Uterus (tissue), 2 donors: ENCODE measurements around the gene HOXC12.

Source experiments
- POLR2A ChIP-seq, 2 donors: fragments of 450-650 bp; IDR thresholded peaks; one replicate each; pipeline ENCODE4 v1.6.1; 2016; ENCODE audit warnings: antibody characterized with exemption in 2 of 2, mild to moderate bottlenecking in 1 of 2, moderate library complexity in 1 of 2
- TF ChIP-seq, protein P1 (sequence below), 4 experiments: fragments of 200-600 bp in 2 of 4; fragments of 450-650 bp in 2 of 4; sonication (generic) in 2 of 4; IDR thresholded peaks; one replicate each; pipeline ENCODE4 v1.5.1; 2016 to 2019; ENCODE audit warnings: antibody characterized with exemption in 4 of 4, mild to moderate bottlenecking in 2 of 4, moderate library complexity in 1 of 4

- TF ChIP-seq, protein P1, sequence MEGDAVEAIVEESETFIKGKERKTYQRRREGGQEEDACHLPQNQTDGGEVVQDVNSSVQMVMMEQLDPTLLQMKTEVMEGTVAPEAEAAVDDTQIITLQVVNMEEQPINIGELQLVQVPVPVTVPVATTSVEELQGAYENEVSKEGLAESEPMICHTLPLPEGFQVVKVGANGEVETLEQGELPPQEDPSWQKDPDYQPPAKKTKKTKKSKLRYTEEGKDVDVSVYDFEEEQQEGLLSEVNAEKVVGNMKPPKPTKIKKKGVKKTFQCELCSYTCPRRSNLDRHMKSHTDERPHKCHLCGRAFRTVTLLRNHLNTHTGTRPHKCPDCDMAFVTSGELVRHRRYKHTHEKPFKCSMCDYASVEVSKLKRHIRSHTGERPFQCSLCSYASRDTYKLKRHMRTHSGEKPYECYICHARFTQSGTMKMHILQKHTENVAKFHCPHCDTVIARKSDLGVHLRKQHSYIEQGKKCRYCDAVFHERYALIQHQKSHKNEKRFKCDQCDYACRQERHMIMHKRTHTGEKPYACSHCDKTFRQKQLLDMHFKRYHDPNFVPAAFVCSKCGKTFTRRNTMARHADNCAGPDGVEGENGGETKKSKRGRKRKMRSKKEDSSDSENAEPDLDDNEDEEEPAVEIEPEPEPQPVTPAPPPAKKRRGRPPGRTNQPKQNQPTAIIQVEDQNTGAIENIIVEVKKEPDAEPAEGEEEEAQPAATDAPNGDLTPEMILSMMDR (IDR thresholded peaks at IDR 0.05), result no peak
- no peak for TF ChIP-seq POLR2A (IDR thresholded peaks at IDR 0.05)
Measured at GRCh38 chr12:53941750-53942149, 13.0 kb upstream of the HOXC12 start.
